Measurements from ENCODE around the gene LRATD1. TPM values are rescaled to one million over a fixed set of nuclear protein-coding genes. Genes with fewer than 3 reads are reported as not detected.
A peak's percentile ranks its signal among the peaks of the same experiment; 100 is the strongest.

The LRATD1 gene
- total and polyA plus RNA-seq, 9 of the 15 experiments (the other 6 are each of a cell fraction or from before 2014, with no cell fraction given): 0.36 to 6.5 (median 2.8) TPM

DNA sequence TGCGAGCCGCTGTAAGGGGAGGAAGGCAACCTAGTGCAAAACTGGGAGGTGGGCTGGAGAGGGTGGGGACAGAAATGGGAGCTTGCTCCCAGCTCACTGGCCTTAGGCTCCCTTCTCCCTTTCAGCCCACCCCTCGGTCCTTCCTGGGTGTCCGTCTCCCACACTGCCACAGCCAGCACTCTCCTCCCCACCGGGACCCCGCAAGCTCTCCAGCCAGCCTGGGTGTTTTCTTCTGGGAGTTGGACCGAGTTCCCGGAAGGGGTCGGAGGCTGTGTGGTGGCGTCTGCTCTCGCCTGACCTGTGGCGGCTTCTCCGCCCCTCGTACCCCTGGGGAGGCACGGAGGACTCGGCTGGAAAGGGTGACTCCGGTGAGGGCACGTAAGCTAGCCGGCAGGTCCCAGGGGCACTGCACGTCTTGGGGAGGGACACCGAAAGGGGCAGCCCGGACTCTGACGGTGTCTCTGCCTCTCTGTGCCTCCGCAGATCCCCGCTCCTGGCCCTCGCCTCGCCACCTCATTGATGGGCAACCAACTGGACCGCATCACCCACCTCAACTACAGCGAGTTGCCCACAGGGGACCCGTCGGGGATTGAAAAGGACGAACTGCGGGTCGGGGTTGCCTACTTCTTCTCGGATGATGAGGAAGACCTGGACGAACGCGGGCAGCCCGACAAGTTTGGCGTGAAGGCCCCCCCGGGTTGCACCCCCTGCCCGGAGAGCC, 1.1 kb downstream of the LRATD1 start:
- no peaks in the 10 kb centered on the region for H3K9me3 ChIP-seq (replicated peaks; ENCODE audit: control insufficient read depth, insufficient read depth, low read depth, low read length)
- no peak for ATAC-seq
- H3K4me3 ChIP-seq: no peak overlapping the region
- in situ Hi-C loops (cut with MboI): no loop called here
- H3K79me2 ChIP-seq (ENCODE audit: control insufficient read depth, insufficient read depth, low read length): peaks cover 7% of the 10 kb centered on the region; the same call in 2 of the 3 replicates
- BruUV-seq (replicated peaks): no TSS peak
- 6% methylated on average over 29 of the region's 42 CpGs for WGBS (ENCODE audit: insufficient coverage, low coverage, missing lambda C conversion rate)
- H3K27me3 ChIP-seq (ENCODE audit: control insufficient read depth in 2 of 2, insufficient read depth in 2 of 2, low read length in 2 of 2): peaks cover 0 to 8% of the 10 kb centered on the region in 2 experiments; a peak in 2 of 5 replicates
- no peaks in the 10 kb centered on the region for H3K36me3 ChIP-seq (ENCODE audit: control insufficient read depth, insufficient read depth, low read length)
- H3K9me1 ChIP-seq (ENCODE audit: control insufficient read depth, insufficient read depth, low read length): no peaks in the 10 kb centered on the region
- peak overlapping the region in 1 of 2 experiments; percentile 86; a peak in 2 of 4 replicates for H3K9ac ChIP-seq (ENCODE audit: insufficient read depth in 1 of 2, low read depth in 2 of 2, low read length in 2 of 2)
- intact Hi-C loops (cut with micrococcal nuclease): no loop called here
- H3K27ac ChIP-seq (ENCODE audit: extremely low read depth, low read depth, low read length): no peak overlapping the region
- CTCF ChIA-PET (ENCODE audit: low intra/inter-chr PET ratio): no interaction called here
- H2AFZ ChIP-seq (ENCODE audit: low read depth, low read length): no peak overlapping the region
- H3K4me2 ChIP-seq (ENCODE audit: insufficient read depth, low read length): peak overlapping the region; percentile 58
- POLR2A ChIA-PET: interaction anchor here (1.0 kb wide), 1 partner anchor 118 kb away, joined by 3 read pairs; no protein-coding TSS in a partner anchor
- DNase-seq (ENCODE audit: extremely low read depth in 1 of 4, low spot score in 3 of 4): no peak
- no peak for TF ChIP-seq MCM3 (IDR thresholded peaks at IDR 0.05)
- no peak for TF ChIP-seq BCL6 (CRISPR knock-in tag; IDR thresholded peaks at IDR 0.05)
- TF ChIP-seq POLR3A (IDR thresholded peaks at IDR 0.05; ENCODE audit: borderline replicate concordance, extremely low read depth, insufficient read depth, insufficient read length): no peak
- TF ChIP-seq NR1H2 (CRISPR knock-in tag; IDR thresholded peaks at IDR 0.05): no peak
- no peak for TF ChIP-seq ELF1 (tag; IDR thresholded peaks at IDR 0.05)
- TF ChIP-seq HNRNPH1 (optimal IDR thresholded peaks at IDR 0.05; ENCODE audit: low read depth, low read length): no peak
- TF ChIP-seq ELF2 (CRISPR knock-in tag; IDR thresholded peaks at IDR 0.05): no peak
- no peak for TF ChIP-seq KLF10 (CRISPR knock-in tag; IDR thresholded peaks at IDR 0.05)
- no peak for TF ChIP-seq ZNF77 (CRISPR knock-in tag; IDR thresholded peaks at IDR 0.05)
- no peak for TF ChIP-seq NFE2 (IDR thresholded peaks at IDR 0.05; ENCODE audit: low read depth)
- no peak for TF ChIP-seq MAFK (IDR thresholded peaks at IDR 0.05; ENCODE audit: low read length)
- no peak for TF ChIP-seq MXI1 (IDR thresholded peaks at IDR 0.05; ENCODE audit: low read depth, low read length)
- no peak for TF ChIP-seq ELF4 (CRISPR knock-in tag; IDR thresholded peaks at IDR 0.05)
- no peak for TF ChIP-seq KDM4B (IDR thresholded peaks at IDR 0.05; ENCODE audit: borderline replicate concordance in 2 of 2, low read depth in 1 of 2)
- TF ChIP-seq EWSR1 (IDR thresholded peaks at IDR 0.05; ENCODE audit: borderline replicate concordance, low read depth, partially characterized antibody): no peak
- TF ChIP-seq, protein P1, sequence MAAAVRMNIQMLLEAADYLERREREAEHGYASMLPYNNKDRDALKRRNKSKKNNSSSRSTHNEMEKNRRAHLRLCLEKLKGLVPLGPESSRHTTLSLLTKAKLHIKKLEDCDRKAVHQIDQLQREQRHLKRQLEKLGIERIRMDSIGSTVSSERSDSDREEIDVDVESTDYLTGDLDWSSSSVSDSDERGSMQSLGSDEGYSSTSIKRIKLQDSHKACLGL (CRISPR knock-in tag; IDR thresholded peaks at IDR 0.05; ENCODE audit: borderline replicate concordance, poor library complexity, severe bottlenecking): no peak
- TF ChIP-seq, protein P2, sequence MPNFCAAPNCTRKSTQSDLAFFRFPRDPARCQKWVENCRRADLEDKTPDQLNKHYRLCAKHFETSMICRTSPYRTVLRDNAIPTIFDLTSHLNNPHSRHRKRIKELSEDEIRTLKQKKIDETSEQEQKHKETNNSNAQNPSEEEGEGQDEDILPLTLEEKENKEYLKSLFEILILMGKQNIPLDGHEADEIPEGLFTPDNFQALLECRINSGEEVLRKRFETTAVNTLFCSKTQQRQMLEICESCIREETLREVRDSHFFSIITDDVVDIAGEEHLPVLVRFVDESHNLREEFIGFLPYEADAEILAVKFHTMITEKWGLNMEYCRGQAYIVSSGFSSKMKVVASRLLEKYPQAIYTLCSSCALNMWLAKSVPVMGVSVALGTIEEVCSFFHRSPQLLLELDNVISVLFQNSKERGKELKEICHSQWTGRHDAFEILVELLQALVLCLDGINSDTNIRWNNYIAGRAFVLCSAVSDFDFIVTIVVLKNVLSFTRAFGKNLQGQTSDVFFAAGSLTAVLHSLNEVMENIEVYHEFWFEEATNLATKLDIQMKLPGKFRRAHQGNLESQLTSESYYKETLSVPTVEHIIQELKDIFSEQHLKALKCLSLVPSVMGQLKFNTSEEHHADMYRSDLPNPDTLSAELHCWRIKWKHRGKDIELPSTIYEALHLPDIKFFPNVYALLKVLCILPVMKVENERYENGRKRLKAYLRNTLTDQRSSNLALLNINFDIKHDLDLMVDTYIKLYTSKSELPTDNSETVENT (CRISPR knock-in tag; IDR thresholded peaks at IDR 0.05): no peak
- H3K4me1 ChIP-seq (replicated peaks in 1 of 2; ENCODE audit: control insufficient read depth in 2 of 2, insufficient read depth in 2 of 2, low read length in 2 of 2): peaks cover 0 to 33% of the 10 kb centered on the region in 2 experiments; a peak in 2 of 5 replicates
- FAIRE-seq: no peak
- no peaks in the 10 kb centered on the region for H4K20me1 ChIP-seq (replicated peaks; ENCODE audit: control insufficient read depth, insufficient read depth, low read length)

All from K562 (cell line).